H9 (cell line): Measurements from ENCODE around the gene FAM110A. TPM values are rescaled to one million over a fixed set of nuclear protein-coding genes. Genes with fewer than 3 reads are reported as not detected.

Experiments used
- DNase-seq: peaks from one replicate; pipeline ENCODE4 v3.0.0-alpha.2; 2017
- H2AFZ ChIP-seq: one replicate; pipeline ENCODE4 v1.6.1; 2013; ENCODE audit warnings: mild to moderate bottlenecking, low read length, control low read depth, moderate library complexity
- H2AK5ac ChIP-seq: 2 replicates; pipeline ENCODE4 v1.6.1; 2013; ENCODE audit warnings: low read length, control low read depth, mixed read lengths; ENCODE audit not compliant: insufficient read length
- H2BK120ac ChIP-seq: one replicate; pipeline ENCODE4 v1.6.1; 2013; ENCODE audit warnings: low read depth, mild to moderate bottlenecking, low read length, control low read depth, inconsistent platforms; ENCODE audit not compliant: poor library complexity, severe bottlenecking
- H2BK12ac ChIP-seq: 2 replicates; pipeline ENCODE4 v1.6.1; 2013; ENCODE audit warnings: low read length, control low read depth, mixed read lengths, low read depth; ENCODE audit not compliant: insufficient read length
- H2BK15ac ChIP-seq: 2 replicates; pipeline ENCODE4 v1.6.1; 2013; ENCODE audit warnings: low read depth, low read length, control low read depth
- H2BK20ac ChIP-seq: one replicate; pipeline ENCODE4 v1.6.1; 2013; ENCODE audit warnings: low read depth, mild to moderate bottlenecking, low read length, control low read depth, inconsistent platforms; ENCODE audit not compliant: poor library complexity, severe bottlenecking
- H2BK5ac ChIP-seq: 2 replicates; pipeline ENCODE4 v1.6.1; 2013; ENCODE audit warnings: low read length, control low read depth, mixed read lengths; ENCODE audit not compliant: insufficient read length
- H3K14ac ChIP-seq: 2 replicates; pipeline ENCODE4 v1.6.1; 2013; ENCODE audit warnings: low read length, control low read depth; ENCODE audit not compliant: insufficient read depth
- H3K18ac ChIP-seq: 2 replicates; pipeline ENCODE4 v1.6.1; 2013; ENCODE audit warnings: low read depth, mild to moderate bottlenecking, mixed read lengths, low read length, control low read depth; ENCODE audit not compliant: insufficient read length
- H3K23ac ChIP-seq: 2 replicates; pipeline ENCODE4 v1.6.1; 2013; ENCODE audit warnings: low read length, control low read depth, mixed read lengths, low read depth; ENCODE audit not compliant: insufficient read length
- H3K23me2 ChIP-seq: 2 replicates; pipeline ENCODE4 v1.6.1; 2013; ENCODE audit warnings: low read depth, mild to moderate bottlenecking, mixed read lengths, low read length, control low read depth; ENCODE audit not compliant: insufficient read length, poor library complexity, severe bottlenecking
- H3K27ac ChIP-seq: 2 replicates; pipeline ENCODE4 v1.5.1; 2013; ENCODE audit warnings: low read length, control low read depth, mixed read lengths, low read depth; ENCODE audit not compliant: insufficient read length
- H3K27me3 ChIP-seq: 2 replicates; pipeline ENCODE4 v1.6.1; 2013; ENCODE audit warnings: low read length, control low read depth, inconsistent platforms; ENCODE audit not compliant: insufficient read depth
- H3K4ac ChIP-seq: 2 replicates; pipeline ENCODE4 v1.6.1; 2013; ENCODE audit warnings: low read depth, mild to moderate bottlenecking, control low read depth, inconsistent platforms, low read length, moderate library complexity
- H3K4me1 ChIP-seq: 2 replicates; pipeline ENCODE4 v1.6.1; 2013; ENCODE audit warnings: low read length, control low read depth, inconsistent platforms; ENCODE audit not compliant: insufficient read depth
- H3K4me2 ChIP-seq: 2 replicates; pipeline ENCODE4 v1.6.1; 2013; ENCODE audit warnings: low read length, control low read depth, mixed read lengths; ENCODE audit not compliant: insufficient read length, insufficient read depth
- H3K56ac ChIP-seq: 2 replicates; pipeline ENCODE4 v1.6.1; 2013; ENCODE audit warnings: low read depth, mild to moderate bottlenecking, mixed read lengths, low read length, control low read depth; ENCODE audit not compliant: insufficient read length
- H3K79me1 ChIP-seq: 2 replicates; pipeline ENCODE4 v1.6.1; 2013; ENCODE audit warnings: low read depth, mild to moderate bottlenecking, moderate library complexity, low read length, control low read depth, inconsistent platforms; ENCODE audit not compliant: insufficient read depth, poor library complexity, severe bottlenecking
- H3K79me2 ChIP-seq: 2 replicates; pipeline ENCODE4 v1.6.1; 2013; ENCODE audit warnings: low read length, control low read depth, inconsistent platforms; ENCODE audit not compliant: insufficient read depth
- H3K9ac ChIP-seq: 2 replicates; pipeline ENCODE4 v1.6.1; 2013; ENCODE audit warnings: low read length, control low read depth, mixed read lengths; ENCODE audit not compliant: insufficient read length; ENCODE audit errors: extremely low read depth
- H3K9me3 ChIP-seq: one replicate; pipeline ENCODE4 v1.6.1; 2013; ENCODE audit warnings: low read depth, low read length, inconsistent platforms; ENCODE audit not compliant: control insufficient read depth
- H3T11ph ChIP-seq: one replicate; pipeline ENCODE4 v1.6.1; 2013; ENCODE audit warnings: mild to moderate bottlenecking, low read length, control low read depth, inconsistent platforms
- H4K20me1 ChIP-seq: one replicate; pipeline ENCODE4 v1.6.1; 2013; ENCODE audit not compliant: control insufficient read depth, insufficient read length, insufficient read depth
- H4K5ac ChIP-seq: 2 replicates; pipeline ENCODE4 v1.6.1; 2013; ENCODE audit warnings: low read depth, mild to moderate bottlenecking, mixed read lengths, low read length, control low read depth; ENCODE audit not compliant: insufficient read length
- H4K8ac ChIP-seq: replicated peaks from 2 replicates; pipeline ENCODE4 v1.6.1; 2013; ENCODE audit warnings: low read length, control low read depth, mixed read lengths, low read depth; ENCODE audit not compliant: insufficient read length
- H4K91ac ChIP-seq: 2 replicates; pipeline ENCODE4 v1.6.1; 2013; ENCODE audit warnings: low read depth, mild to moderate bottlenecking, moderate library complexity, mixed read lengths, low read length, control low read depth; ENCODE audit not compliant: insufficient read length
- H3K27ac Mint-ChIP-seq, 3 experiments: 2 replicates in 2 of 3; 3 replicates in 1 of 3; pipeline ENCODE4 v1.8.0; 2020 to 2021; ENCODE audit warnings: mixed read lengths in 3 of 3, mild to moderate bottlenecking in 1 of 3, moderate library complexity in 1 of 3
- H3K27me3 Mint-ChIP-seq: 2 replicates; pipeline ENCODE4 v1.8.0; 2021; ENCODE audit warnings: low read depth, mild to moderate bottlenecking, moderate library complexity, mixed read lengths
- H3K36me3 Mint-ChIP-seq, 3 experiments: 2 replicates in 2 of 3; 3 replicates in 1 of 3; pipeline ENCODE4 v1.8.0; 2020 to 2021; ENCODE audit warnings: low read depth in 3 of 3, mixed read lengths in 3 of 3; ENCODE audit not compliant: insufficient read depth in 1 of 3
- H3K4me1 Mint-ChIP-seq, 2 experiments: 2 replicates each; pipeline ENCODE4 v1.8.0; 2020; ENCODE audit warnings: mixed read lengths in 2 of 2
- H3K4me3 Mint-ChIP-seq, 2 experiments: 2 replicates in 1 of 2; 3 replicates in 1 of 2; pipeline ENCODE4 v1.8.0; 2020 to 2021; ENCODE audit warnings: mild to moderate bottlenecking in 2 of 2, mixed read lengths in 2 of 2, moderate library complexity in 1 of 2
- H3K9me3 Mint-ChIP-seq, 2 experiments: 2 replicates in 1 of 2; 3 replicates in 1 of 2; pipeline ENCODE4 v1.8.0; 2020; ENCODE audit warnings: mild to moderate bottlenecking in 2 of 2, mixed read lengths in 2 of 2, moderate library complexity in 1 of 2
- CTCF ChIP-seq: fragments of 200-600 bp; sonication (generic); conservative IDR thresholded peaks from 3 replicates; pipeline ENCODE4 v1.8.0; 2021; ENCODE audit warnings: antibody characterized with exemption, mild to moderate bottlenecking
- WGBS: extraction: QIAGEN DNeasy Blood & Tissue Kit; methylation state at CpG from one replicate; pipeline ENCODE4 v1.1.7; 2013; ENCODE audit warnings: missing lambda C conversion rate, low lambda C conversion rate, mixed read lengths; ENCODE audit not compliant: insufficient read length; ENCODE audit errors: extremely low coverage; 5-methylcytosine and 5-hydroxymethylcytosine counted together
- total RNA-seq: library from RNA; stranded (reverse); gene quantifications from 2 replicates; pipeline ENCODE4 v1.2.1, GENCODE V29; 2021

Gene FAM110A
- total RNA-seq, 1 experiment from 2014 or later, result 10.3 TPM

- Mint-ChIP-seq H3K27me3 (peaks cover 12% of the 10 kb centered on the region), H3K36me3 (no peaks in the 10 kb centered on the region; a peak in 1 of 7 replicates), H3K27ac (no peak overlapping the region), H3K4me1 (peaks cover 18 to 21% of the 10 kb centered on the region in 2 experiments), H3K9me3 (no peaks in the 10 kb centered on the region; a peak in 1 of 5 replicates), H3K4me3 (no peak overlapping the region)
- peaks cover 4% of the 10 kb centered on the region; the same call in 1 of the 2 replicates for H3K27me3 ChIP-seq
- no peak overlapping the region for H2BK12ac ChIP-seq
- H3K79me2 ChIP-seq, result no peaks in the 10 kb centered on the region
- no peaks in the 10 kb centered on the region for H3K9me3 ChIP-seq
- H3K23ac ChIP-seq, result no peak overlapping the region
- no peaks in the 10 kb centered on the region for H3K4me1 ChIP-seq
- no peak overlapping the region for H3K27ac ChIP-seq
- no peak overlapping the region for H3K14ac ChIP-seq
- TF ChIP-seq CTCF, result no peak
- no peaks in the 10 kb centered on the region for H4K20me1 ChIP-seq
- H3K4ac ChIP-seq, result no peak overlapping the region
- no CpG with 5 or more reads among the region's 8 CpGs for WGBS
- no peak overlapping the region for H3T11ph ChIP-seq
- no peak overlapping the region for H3K4me2 ChIP-seq
- no peak overlapping the region for H2AFZ ChIP-seq
- no peak overlapping the region for H2BK5ac ChIP-seq
- no peak overlapping the region for H2BK120ac ChIP-seq
- no peak overlapping the region for H3K9ac ChIP-seq
- no peak overlapping the region for H2BK20ac ChIP-seq
- H3K56ac ChIP-seq, result no peak overlapping the region
- no peak overlapping the region for H2AK5ac ChIP-seq
- H2BK15ac ChIP-seq, result no peak overlapping the region
- H4K91ac ChIP-seq, result no peak overlapping the region
- no peak overlapping the region for H4K5ac ChIP-seq
- H4K8ac ChIP-seq, result no peak overlapping the region
- H3K23me2 ChIP-seq, result peaks cover 7% of the 10 kb centered on the region
- no peaks in the 10 kb centered on the region for H3K79me1 ChIP-seq
- H3K18ac ChIP-seq, result no peak overlapping the region
- no peak for DNase-seq
Observed at GRCh38 chr20:830011-830521, 3.4 kb upstream of the FAM110A start.
